Cardiac fibroblast (primary cell): ENCODE data around the gene SLC35F6.
"Not testable (repeated sequence)": the region's sequence is repeated elsewhere in the genome, so short reads cannot be mapped to it uniquely, and the experiment has no call there.

Experiments used
- DNase-seq, 2 donors: peaks; one replicate each; pipeline versions ENCODE4 v3.0.0 to v3.0.0-alpha.2; 2010; ENCODE audit warnings: low read depth in 2 of 2
- H3K4me3 ChIP-seq, 2 donors: replicated peaks in 1 of 2; 1 replicate in 1 of 2; 2 replicates in 1 of 2; pipeline ENCODE4 v1.5.1; 2011; ENCODE audit warnings: low read depth in 2 of 2, low read length in 2 of 2, mild to moderate bottlenecking in 2 of 2, moderate library complexity in 1 of 2
- CTCF ChIP-seq: IDR thresholded peaks from one replicate; pipeline ENCODE4 v1.5.1; 2011; ENCODE audit warnings: low read depth, mild to moderate bottlenecking, low read length, inconsistent platforms

SLC35F6 gene

GRCh38 chr2:26757873-26758789 is 6.0 kb upstream of the SLC35F6 start:
- peak; percentile 99 to 100 for DNase-seq

GRCh38 chr2:26758790-26759321 is 5.2 kb upstream of the SLC35F6 start:
- H3K4me3 ChIP-seq, result no peak overlapping the region
- DNase-seq, result peak in 1 of 2 donors; percentile 43
- no peak for TF ChIP-seq CTCF

More at GRCh38 chr2:26757873-26758789, 6.0 kb upstream of the SLC35F6 start:
- TF ChIP-seq CTCF, result no peak
- no peak overlapping the region for H3K4me3 ChIP-seq

- H3K4me3 ChIP-seq, result no peak overlapping the region
- no peak for DNase-seq
- no peak for TF ChIP-seq CTCF
Measured at GRCh38 chr2:26759845-26760244, 4.2 kb upstream of the SLC35F6 start.

GRCh38 chr2:26760991-26761390 is 3.1 kb upstream of the SLC35F6 start:
- not testable (repeated sequence) for DNase-seq, H3K4me3 ChIP-seq

GRCh38 chr2:26763019-26763418 is 1.1 kb upstream of the SLC35F6 start:
- no peak overlapping the region for H3K4me3 ChIP-seq
- no peak for TF ChIP-seq CTCF
- no peak for DNase-seq

- TF ChIP-seq CTCF, result no peak
- no peak for DNase-seq
- H3K4me3 ChIP-seq, result peak overlapping the region; percentile 74 to 99
Measured at GRCh38 chr2:26764906-26765305, 822 bp downstream of the SLC35F6 start.

GRCh38 chr2:26765475-26766200 is 1.6 kb downstream of the SLC35F6 start:
- no peak for TF ChIP-seq CTCF
- H3K4me3 ChIP-seq, result peak overlapping the region; percentile 74 to 99
- no peak for DNase-seq
